ENCODE results near the gene FRAT2.

FRAT2 gene, protein sequence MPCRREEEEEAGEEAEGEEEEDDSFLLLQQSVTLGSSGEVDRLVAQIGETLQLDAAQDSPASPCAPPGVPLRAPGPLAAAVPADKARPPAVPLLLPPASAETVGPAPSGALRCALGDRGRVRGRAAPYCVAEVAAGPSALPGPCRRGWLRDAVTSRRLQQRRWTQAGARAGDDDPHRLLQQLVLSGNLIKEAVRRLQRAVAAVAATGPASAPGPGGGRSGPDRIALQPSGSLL

GRCh38 chr10:97334370-97335175 lies at the start of gene FRAT2:
FRAT2 (minus strand) TSS chr10:97334729; CDS start chr10:97334572, 157 bp downstream.
- peak; percentile 90 for DNase-seq (ENCODE audit: low spot score)

DNA sequence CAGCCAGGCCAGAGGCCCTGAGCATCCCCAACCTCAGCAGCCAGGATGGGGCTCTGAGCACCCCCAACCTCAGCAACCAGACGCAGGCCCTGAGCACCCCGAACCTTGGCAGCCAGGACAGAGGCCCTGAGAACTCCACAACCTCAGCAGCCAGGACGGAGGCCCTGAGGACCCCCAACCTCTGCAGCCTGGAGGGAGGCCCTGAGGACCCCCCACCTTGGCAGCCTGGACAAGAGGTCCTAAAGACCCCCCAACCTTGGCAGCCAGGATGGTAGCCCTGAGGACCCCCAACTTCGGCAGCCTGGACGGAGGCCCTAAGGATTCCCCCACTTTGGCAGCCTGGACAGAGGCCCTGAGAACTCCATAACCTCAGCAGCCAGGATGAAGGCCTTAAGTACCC lies 49.6 kb upstream of the FRAT2 start:
- no peak for DNase-seq (ENCODE audit: low spot score)

DNA sequence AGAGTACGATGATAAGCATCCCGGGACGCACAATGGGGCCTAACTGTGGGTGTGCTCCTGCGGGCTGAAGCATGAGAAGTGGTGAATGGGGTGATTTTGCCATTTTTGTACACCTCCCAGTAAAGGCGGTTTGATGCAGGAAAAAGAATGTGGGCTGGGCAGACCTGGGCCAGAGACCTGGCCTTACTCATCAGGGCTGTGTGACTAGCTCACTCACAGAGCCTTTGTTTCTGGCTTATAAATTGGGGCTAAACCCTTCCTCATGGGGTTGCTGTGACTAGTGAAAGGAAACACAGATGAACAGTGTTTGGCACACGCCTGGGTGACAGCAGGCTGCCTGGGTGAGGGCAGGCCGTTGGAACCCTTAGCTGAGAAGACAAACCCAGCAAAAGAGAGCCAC lies 48.6 kb upstream of the FRAT2 start:
- DNase-seq (ENCODE audit: low spot score), result no peak

GRCh38 chr10:97381626-97382025 lies 47.1 kb upstream of the FRAT2 start:
- DNase-seq (ENCODE audit: low spot score), result no peak

DNA sequence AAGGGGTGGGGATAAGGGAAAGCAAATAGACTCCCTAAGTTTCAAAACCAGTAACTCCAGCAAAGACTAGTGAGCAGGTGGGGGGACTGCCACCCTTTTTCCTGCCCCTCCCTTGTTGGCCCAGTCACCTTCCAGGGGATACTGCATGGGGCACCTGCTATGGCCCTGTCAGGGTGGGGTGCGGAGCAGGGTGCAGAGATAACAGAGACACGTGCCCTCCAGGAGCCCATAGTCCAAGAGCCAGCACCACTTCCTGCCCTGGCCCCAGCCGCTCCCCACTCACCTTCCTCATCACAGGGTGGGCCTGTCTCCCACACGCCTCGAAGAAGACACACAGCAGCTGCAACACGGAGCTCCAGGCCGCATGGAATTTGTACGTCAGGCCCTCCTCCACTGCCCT lies 46.0 kb upstream of the FRAT2 start:
- no peak for DNase-seq (ENCODE audit: low spot score)

DNA sequence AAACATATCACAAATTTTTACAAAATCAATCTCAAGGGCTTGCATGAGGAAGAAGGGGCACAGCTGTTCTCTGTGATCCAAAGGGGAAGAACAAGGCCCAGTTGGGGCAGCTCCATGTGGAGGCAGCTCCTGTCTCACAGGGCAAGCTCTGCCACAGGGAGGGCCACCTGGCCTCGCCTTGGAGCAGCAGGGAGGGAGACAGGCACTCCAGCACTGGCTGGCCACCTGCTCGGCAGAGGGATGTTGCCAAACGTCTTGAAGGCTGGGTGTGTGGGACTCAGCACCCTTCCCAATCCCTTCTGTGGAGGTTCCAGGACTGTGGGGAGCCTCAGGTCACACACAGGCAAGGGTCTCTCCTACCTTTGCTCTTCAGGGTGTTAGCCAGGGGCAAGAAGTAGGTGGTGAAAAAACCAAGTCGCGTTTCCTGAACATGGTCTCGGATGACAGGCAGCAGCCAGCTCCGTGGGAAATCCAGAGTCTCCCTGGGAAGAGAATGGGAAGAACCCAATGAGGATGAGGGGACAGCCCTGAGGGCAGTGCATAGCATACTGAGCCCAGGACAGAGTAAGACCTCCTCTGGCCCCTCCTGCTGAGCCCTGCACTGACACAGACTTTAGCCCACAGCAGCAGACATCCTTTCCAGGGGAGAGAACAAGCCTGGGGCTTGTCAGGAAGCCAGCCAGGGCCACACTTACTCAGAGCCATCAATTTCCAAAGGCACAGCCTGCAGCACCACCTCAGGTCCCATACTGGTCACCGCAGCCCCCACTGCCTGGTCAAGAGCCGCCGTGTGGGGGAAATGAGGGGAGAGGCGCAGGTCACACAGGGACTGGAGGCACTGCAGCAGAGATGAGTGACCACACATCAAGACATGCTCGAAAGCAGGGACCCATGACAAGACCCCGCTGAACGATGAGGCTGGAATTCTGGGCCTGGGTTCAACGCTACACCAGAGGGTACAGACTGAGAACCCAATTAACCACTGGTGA lies 44.7 kb upstream of the FRAT2 start:
- DNase-seq (ENCODE audit: low spot score), result no peak

DNA sequence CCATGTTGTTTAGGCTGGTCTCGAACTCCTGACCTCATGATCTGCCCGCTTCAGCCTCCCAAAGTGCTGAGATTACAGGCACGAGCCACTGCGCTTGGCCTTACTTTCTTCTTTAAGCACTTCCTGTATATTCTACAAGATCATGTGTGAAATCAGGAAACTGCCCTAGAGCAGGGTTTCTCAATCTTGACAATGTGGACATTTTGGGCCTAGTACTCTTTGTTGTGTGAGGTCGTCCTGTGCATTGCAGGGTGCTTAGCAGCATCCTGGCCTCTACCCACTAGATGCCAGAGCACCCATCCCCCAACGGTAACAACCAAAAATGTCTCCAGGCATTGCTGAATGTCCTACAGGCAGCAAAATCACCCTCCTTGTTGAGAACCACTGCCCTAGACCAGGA lies 41.9 kb upstream of the FRAT2 start:
- DNase-seq (ENCODE audit: low spot score), result no peak

DNA sequence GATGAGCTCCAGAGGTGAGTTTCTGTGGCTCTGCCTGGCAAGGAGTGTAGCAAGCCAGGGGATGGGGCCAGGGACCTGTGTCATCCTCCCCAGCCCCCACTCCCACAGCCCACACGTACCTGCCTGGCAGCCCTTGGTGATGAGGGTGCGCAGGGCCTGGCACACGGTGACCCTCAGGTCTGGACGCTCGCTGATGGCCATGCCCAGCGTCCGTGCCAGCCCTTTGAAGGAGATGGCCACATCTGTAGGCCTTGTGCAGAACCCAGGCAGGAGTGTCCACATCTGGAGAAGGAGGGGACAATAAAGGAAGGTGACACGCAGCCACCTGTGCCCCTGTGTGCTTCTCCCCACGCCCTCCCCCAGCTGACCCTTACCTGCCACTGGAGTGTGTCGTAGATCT lies 38.9 kb upstream of the FRAT2 start:
- DNase-seq (ENCODE audit: low spot score), result no peak

DNA sequence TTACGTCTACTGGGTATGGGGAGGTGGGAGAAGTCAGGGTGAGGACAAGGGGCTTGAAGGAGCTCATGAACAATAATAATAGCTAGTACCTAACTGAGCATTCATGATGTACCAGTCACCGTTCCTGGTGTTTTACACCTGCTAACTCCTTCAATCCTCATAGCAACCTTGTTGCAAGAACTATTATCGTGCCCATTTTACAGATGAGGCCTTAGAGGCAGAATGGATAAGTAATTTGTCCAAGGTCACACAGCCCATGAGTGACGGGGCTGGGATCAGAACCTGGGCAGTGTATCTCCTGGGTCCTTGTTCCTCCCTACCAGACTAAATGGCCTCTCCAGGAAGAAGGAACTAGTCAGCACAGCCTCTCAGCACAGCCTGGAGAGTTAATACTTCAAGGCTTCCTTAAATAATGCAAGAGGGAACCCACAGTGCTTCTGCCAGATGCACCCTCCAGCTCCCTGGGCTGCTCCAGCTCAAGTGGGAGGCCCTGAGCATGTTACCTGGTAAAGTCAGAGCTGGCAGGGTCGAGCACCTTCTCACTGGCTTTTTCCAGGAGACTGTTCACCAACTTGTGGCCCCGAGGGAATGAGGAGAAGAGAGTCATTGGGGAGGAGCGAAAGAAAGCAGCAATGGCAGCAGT lies 37.8 kb upstream of the FRAT2 start:
- no peak for DNase-seq (ENCODE audit: low spot score)

DNA sequence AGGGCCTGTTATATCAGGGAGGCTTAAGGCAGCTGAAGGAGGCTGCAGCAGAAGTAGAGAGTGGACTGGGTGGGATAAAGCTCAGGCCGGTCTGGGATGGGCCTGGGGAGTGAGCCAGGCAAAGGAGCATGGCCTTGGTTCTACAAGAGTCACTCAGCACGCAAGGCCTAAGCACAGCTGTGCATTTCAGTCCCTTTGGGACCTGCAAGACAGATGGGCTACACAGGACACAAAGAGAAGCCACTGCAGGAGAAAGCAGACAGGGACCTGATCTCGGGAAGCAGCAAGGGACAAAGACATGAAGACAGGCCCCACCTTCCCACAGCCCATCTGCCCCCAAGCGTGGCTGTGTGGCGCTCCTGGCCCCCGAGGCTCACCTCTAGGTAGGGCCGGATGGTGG lies 37.2 kb upstream of the FRAT2 start:
- no peak for DNase-seq (ENCODE audit: low spot score)

GRCh38 chr10:97367126-97367649 lies 32.7 kb upstream of the FRAT2 start:
- DNase-seq (ENCODE audit: low spot score), result no peak

- no peak for DNase-seq (ENCODE audit: low spot score)
These were observed 32.0 kb upstream of the FRAT2 start for GRCh38 chr10:97366572-97366971.

DNA sequence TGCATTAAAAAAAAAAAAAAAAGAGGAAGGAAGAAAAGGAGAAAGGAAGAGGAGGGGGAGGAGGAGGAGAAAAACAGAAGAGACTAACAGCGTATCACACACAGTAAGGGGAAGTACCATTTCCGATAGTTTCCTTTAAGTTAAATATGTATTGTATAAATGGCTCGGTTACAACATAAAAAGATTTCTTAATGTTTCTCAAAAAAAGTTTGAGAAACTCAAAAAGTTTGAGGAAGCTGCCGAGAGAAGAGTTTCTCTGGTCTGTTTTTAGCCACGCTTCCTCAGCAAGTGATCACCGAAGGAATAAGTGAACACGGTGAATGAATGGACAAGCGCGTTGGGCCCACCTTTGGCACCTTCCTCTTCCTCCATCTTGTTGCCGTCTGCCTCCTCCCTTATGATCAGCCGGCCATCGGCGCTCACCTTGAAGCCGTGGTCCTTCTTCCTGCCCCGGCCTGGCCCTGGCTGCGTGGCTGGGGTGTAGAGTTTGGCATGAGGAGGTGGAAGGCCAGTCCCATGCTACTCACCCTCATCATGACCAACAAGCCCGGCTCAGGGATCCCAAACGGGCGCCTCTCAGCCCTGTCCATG lies 31.3 kb upstream of the FRAT2 start:
- no peak for DNase-seq (ENCODE audit: low spot score)

DNA sequence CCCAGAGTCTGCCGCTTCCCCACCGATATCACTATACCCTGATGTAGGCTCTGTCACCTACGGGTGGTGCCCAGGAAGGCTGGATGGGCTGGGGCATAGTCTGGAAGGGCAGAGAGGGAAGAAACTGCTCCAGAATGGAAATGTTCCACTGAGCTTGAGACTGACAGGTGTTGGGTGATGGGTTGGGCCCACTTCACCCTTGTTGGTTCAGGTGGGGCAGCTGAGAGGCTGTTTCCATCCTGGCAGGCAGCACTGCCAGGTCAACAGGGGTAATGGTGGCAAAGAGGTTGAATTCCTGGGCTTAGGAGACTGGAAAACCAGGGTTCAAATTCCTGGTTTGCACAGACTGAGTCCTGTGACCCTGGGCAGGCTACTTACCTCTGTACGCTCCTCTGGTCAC lies 28.5 kb upstream of the FRAT2 start:
- no peak for DNase-seq (ENCODE audit: low spot score)

DNA sequence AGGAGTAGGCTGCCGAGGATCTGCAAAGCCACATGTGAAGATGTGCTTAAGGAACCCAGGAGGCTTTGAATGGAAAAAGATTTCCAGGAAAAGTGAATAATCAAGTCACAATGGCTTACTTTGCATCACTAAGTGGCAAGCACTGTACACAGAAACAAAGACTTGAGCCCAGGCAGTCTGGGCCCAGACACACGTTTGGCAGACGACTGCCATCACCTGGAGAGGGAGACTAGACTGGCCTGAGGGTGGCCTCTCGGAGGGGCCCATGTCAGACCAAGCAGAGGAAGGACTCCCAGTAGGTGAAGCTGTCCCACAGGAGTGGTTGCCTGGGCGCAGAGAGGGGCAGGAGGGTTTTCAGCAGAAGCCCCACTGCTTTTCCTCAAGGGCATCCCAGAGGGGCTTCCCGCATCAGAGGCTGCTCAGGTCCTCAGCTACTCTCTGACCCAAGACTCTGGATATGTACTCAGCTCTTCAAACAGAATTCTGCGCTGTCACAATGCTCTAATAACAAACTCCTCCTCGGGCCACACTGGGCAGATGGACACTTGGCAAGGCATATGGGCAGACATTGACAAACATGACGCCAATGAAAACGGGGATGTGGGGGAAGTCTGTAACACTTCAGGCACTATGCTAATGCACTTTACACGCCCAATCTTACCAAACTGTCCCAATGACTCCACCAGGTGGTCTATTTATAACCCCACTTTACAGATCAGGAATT lies 27.9 kb upstream of the FRAT2 start:
- no peak for DNase-seq (ENCODE audit: low spot score)

DNA sequence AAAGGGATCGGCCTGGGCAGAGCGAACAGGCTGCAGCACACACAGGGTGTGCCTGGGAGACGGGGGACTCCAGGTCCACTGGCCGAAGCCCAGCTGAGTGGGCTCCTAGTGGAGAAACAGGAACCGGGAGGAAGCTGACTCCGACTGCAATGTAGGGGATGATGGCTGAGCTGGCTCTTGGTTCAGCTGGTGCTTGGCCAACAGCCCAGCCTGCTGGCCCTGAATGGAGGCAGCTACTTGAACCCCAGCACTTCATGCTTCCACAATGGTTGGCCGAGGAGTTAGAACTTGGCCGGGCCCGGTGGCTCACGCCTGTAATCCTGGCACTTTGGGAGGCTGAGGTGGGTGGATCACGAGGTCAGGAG lies 27.0 kb upstream of the FRAT2 start:
- DNase-seq (ENCODE audit: low spot score), result no peak

DNA sequence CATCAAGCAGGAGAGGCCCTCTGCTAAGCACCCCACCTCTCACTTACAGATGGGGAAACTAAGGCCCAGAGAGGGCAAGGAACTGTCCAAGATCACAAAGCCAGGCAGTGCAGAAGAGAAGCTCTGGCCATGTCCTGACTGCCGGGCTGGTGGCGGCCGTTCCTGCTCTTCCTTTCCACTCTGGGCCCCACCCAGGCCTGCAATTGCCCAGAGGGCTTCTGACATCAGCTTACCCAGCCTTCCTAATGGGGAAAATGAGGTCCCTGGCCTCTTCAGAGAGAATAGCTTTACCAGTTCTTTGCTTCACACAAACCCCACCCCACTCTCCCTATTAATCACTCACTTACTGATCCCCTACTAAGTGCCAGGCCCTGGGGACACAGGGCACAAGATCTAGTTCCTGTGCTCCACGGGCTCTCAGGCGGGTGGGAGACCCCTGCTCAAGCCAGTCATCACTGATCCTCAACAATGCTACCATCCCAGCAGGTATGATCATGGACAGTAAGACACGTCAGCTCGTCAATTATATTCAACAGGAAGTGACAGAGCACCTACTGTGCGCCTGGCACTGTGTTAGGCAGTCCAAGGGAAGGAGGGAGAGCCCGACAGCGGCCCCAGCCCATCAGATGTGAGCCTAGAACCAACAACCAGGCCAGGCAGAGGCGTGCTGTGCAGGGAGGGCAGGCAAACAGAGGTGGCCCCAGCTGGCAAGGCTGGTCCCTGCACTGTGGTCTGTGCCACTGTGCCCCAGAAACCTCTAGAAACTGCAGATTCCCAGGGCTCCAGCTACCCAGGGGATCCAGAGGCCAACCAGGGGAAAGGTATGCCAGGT lies 26.4 kb upstream of the FRAT2 start:
- no peak for DNase-seq (ENCODE audit: low spot score)

DNA sequence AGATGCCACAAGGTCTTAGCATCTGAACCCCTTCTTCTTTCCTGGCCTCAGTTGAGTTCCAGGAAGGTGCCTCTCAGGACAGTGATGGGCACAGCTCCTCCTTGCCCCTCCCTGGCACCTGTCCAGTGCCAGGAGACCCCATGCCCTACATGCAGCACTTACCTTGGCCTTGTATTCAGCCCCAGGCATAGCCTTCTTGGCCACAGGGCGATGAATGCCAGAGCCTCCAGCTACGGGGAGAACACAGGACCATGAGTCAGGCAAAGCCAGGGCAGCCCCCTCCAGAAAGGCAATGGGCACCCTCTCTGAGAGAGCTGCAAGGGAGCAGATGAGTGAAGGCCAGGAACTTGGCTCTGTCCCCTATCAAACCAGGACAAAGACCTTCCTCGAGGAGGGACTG lies 24.3 kb upstream of the FRAT2 start:
- no peak for DNase-seq (ENCODE audit: low spot score)

- no peak for DNase-seq (ENCODE audit: low spot score)
These were observed 23.8 kb upstream of the FRAT2 start for GRCh38 chr10:97358349-97358748.

DNA sequence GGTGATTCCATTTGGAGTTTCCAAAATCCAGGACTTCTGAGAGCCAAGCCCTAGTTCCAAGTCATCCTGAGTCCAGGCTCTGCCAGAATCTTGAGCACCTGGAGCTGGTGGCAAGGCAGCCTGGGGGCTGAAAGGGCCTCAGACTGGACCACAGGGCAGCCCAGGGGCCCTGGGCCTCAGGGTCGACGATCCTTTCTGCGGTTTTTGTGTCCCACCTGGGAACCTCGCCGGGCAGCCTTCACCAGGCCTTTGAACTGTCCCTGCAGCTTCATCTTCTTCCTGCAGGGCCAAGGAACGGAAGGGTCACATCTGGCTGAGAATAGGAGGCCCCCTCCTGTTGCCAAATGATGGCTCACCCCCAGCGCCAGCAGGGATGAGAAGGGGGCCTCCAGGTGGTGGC lies 22.4 kb upstream of the FRAT2 start:
- DNase-seq (ENCODE audit: low spot score), result no peak
